ENCODE measurements around the gene PLCH1.

PLCH1 gene

GRCh38 chr3:155753038-155753639, 8.3 kb upstream of the PLCH1 start:
- TF ChIP-seq, protein P1, sequence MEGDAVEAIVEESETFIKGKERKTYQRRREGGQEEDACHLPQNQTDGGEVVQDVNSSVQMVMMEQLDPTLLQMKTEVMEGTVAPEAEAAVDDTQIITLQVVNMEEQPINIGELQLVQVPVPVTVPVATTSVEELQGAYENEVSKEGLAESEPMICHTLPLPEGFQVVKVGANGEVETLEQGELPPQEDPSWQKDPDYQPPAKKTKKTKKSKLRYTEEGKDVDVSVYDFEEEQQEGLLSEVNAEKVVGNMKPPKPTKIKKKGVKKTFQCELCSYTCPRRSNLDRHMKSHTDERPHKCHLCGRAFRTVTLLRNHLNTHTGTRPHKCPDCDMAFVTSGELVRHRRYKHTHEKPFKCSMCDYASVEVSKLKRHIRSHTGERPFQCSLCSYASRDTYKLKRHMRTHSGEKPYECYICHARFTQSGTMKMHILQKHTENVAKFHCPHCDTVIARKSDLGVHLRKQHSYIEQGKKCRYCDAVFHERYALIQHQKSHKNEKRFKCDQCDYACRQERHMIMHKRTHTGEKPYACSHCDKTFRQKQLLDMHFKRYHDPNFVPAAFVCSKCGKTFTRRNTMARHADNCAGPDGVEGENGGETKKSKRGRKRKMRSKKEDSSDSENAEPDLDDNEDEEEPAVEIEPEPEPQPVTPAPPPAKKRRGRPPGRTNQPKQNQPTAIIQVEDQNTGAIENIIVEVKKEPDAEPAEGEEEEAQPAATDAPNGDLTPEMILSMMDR (IDR thresholded peaks at IDR 0.05) = no peak
- no peaks in the 10 kb centered on the region for H3K9me3 ChIP-seq
- H3K27ac ChIP-seq = no peak overlapping the region
- H3K4me1 ChIP-seq (ENCODE audit: control insufficient read depth in 1 of 2, insufficient read depth in 1 of 2, low read depth in 1 of 2, low read length in 1 of 2) = no peaks in the 10 kb centered on the region
- H3K27me3 ChIP-seq = peaks cover 13% of the 10 kb centered on the region
- H3K4me3 ChIP-seq (ENCODE audit: low read depth in 1 of 2, low read length in 1 of 2) = no peak overlapping the region
- no peaks in the 10 kb centered on the region for H3K36me3 ChIP-seq

GRCh38 chr3:155748611-155749365, 3.9 kb upstream of the PLCH1 start:
- H3K4me3 ChIP-seq (ENCODE audit: low read depth in 1 of 2, low read length in 1 of 2) = no peak overlapping the region

GRCh38 chr3:155747946-155748290, 3.0 kb upstream of the PLCH1 start:
- no peak overlapping the region for H3K4me3 ChIP-seq (ENCODE audit: low read depth in 1 of 2, low read length in 1 of 2)
- no peaks in the 10 kb centered on the region for H3K9me3 ChIP-seq
- TF ChIP-seq, protein P1 (IDR thresholded peaks at IDR 0.05) = no peak
- peaks cover 15% of the 10 kb centered on the region in 2 experiments for H3K4me1 ChIP-seq (ENCODE audit: control insufficient read depth in 1 of 2, insufficient read depth in 1 of 2, low read depth in 1 of 2, low read length in 1 of 2)
- no peaks in the 10 kb centered on the region for H3K36me3 ChIP-seq
- H3K27me3 ChIP-seq = peaks cover 65% of the 10 kb centered on the region
- no peak overlapping the region for H3K27ac ChIP-seq

More at GRCh38 chr3:155748611-155749365, 3.9 kb upstream of the PLCH1 start:
- Histone ChIP-seq H3K9me3 (no peaks in the 10 kb centered on the region), H3K36me3 (no peaks in the 10 kb centered on the region), H3K27ac (no peak overlapping the region), H3K27me3 (peaks cover 56% of the 10 kb centered on the region), H3K4me1 (ENCODE audit: control insufficient read depth in 1 of 2, insufficient read depth in 1 of 2, low read depth in 1 of 2, low read length in 1 of 2) (peaks cover 15% of the 10 kb centered on the region in 2 experiments)
- TF ChIP-seq, protein P1 (IDR thresholded peaks at IDR 0.05) = no peak

- peaks cover 15% of the 10 kb centered on the region in 2 experiments for H3K4me1 ChIP-seq (ENCODE audit: control insufficient read depth in 1 of 2, insufficient read depth in 1 of 2, low read depth in 1 of 2, low read length in 1 of 2)
- no peaks in the 10 kb centered on the region for H3K9me3 ChIP-seq
- peaks cover 70% of the 10 kb centered on the region for H3K27me3 ChIP-seq
- H3K36me3 ChIP-seq = no peaks in the 10 kb centered on the region
- no peak overlapping the region for H3K4me3 ChIP-seq (ENCODE audit: low read depth in 1 of 2, low read length in 1 of 2)
- TF ChIP-seq, protein P1 (IDR thresholded peaks at IDR 0.05) = no peak
- H3K27ac ChIP-seq = no peak overlapping the region
Observed at GRCh38 chr3:155747286-155747945, 2.5 kb upstream of the PLCH1 start.

GRCh38 chr3:155746703-155747102, 1.8 kb upstream of the PLCH1 start:
- no peak overlapping the region for H3K27ac ChIP-seq
- H3K36me3 ChIP-seq = no peaks in the 10 kb centered on the region
- H3K9me3 ChIP-seq = no peaks in the 10 kb centered on the region
- peaks cover 15% of the 10 kb centered on the region in 2 experiments for H3K4me1 ChIP-seq (ENCODE audit: control insufficient read depth in 1 of 2, insufficient read depth in 1 of 2, low read depth in 1 of 2, low read length in 1 of 2)
- no peak overlapping the region for H3K4me3 ChIP-seq (ENCODE audit: low read depth in 1 of 2, low read length in 1 of 2)
- peaks cover 77% of the 10 kb centered on the region for H3K27me3 ChIP-seq
- TF ChIP-seq, protein P1 (IDR thresholded peaks at IDR 0.05) = no peak

All from neutrophil (primary cell).